ENCODE measurements around the gene CRTC1. TPM values are rescaled to one million over a fixed set of nuclear protein-coding genes. Genes with fewer than 3 reads are reported as not detected.

CRTC1 gene
- total RNA-seq, 1 donor from 2014 or later, result 28.8 TPM

DNA sequence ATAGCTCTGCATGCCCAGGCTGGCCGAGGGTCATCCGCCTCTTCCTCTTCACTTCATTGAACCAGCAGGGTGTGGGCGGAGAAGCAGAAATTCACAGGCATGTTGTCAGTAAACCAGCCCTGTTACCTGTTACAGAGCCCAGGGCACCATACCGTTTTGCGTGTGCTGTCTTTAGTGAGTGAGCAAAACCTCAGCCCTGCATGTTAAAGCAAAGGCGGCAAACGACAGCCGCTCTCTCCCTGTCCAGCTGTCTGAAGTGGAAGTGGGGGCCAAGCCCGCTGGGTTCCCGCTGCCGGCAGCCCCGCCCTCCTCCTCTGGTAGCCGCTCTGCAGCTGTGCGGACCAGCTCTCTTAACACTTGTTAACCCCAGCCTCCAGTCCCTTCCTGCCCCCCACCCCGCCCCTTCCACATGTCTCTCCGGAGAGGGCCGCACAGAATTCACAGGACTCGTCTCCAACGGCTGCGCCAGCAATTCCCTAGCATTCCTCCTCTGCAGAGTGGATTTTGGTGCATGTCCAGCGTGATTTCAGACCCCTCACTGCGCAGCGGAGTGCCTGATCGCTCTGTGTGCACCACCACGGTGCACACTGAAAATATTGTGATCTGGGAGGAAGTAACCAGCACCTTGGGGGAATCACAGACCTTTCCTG is 34.0 kb upstream of the CRTC1 start:
- peaks cover 2% of the 10 kb centered on the region for H3K9me3 Mint-ChIP-seq (ENCODE audit: unreplicated experiment)

DNA sequence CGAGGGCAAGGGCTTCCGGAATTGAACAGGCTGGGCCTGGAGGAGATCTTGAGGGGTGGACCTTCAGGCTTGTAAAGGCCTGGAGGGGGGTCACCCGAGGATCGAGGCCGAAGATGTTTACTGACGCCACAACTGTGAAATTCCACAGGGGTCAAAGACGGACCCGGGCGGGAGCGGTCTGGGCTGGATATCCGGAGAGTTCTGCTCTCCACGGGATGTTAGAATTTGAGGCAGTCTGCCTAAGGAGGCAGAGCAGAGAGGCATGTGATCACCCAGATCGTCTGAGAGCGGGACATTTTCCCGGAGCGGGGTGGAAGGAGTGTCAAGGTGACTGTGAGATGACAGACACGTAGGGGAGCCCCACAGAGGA is 33.5 kb upstream of the CRTC1 start:
- peaks cover 2% of the 10 kb centered on the region for H3K9me3 Mint-ChIP-seq (ENCODE audit: unreplicated experiment)
- peaks cover 20% of the 10 kb centered on the region for H3K4me1 Mint-ChIP-seq (ENCODE audit: low read depth, unreplicated experiment)
- H3K27me3 Mint-ChIP-seq (ENCODE audit: unreplicated experiment), result peaks cover 8% of the 10 kb centered on the region
- H3K27ac Mint-ChIP-seq (ENCODE audit: unreplicated experiment), result no peak overlapping the region
- H3K36me3 Mint-ChIP-seq (ENCODE audit: unreplicated experiment), result peaks cover 4% of the 10 kb centered on the region
- no peak for DNase-seq
- TF ChIP-seq, protein P1, sequence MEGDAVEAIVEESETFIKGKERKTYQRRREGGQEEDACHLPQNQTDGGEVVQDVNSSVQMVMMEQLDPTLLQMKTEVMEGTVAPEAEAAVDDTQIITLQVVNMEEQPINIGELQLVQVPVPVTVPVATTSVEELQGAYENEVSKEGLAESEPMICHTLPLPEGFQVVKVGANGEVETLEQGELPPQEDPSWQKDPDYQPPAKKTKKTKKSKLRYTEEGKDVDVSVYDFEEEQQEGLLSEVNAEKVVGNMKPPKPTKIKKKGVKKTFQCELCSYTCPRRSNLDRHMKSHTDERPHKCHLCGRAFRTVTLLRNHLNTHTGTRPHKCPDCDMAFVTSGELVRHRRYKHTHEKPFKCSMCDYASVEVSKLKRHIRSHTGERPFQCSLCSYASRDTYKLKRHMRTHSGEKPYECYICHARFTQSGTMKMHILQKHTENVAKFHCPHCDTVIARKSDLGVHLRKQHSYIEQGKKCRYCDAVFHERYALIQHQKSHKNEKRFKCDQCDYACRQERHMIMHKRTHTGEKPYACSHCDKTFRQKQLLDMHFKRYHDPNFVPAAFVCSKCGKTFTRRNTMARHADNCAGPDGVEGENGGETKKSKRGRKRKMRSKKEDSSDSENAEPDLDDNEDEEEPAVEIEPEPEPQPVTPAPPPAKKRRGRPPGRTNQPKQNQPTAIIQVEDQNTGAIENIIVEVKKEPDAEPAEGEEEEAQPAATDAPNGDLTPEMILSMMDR (IDR thresholded peaks at IDR 0.05; ENCODE audit: partially characterized antibody, unreplicated experiment), result no peak
- peak overlapping the region; percentile 58 for H3K4me3 Mint-ChIP-seq (ENCODE audit: unreplicated experiment)

More for the DNA sequence above, 34.0 kb upstream of the CRTC1 start:
- Mint-ChIP-seq H3K27me3 (ENCODE audit: unreplicated experiment) (peaks cover 5% of the 10 kb centered on the region), H3K4me3 (ENCODE audit: unreplicated experiment) (no peak overlapping the region), H3K36me3 (ENCODE audit: unreplicated experiment) (peaks cover 4% of the 10 kb centered on the region), H3K4me1 (ENCODE audit: low read depth, unreplicated experiment) (peaks cover 20% of the 10 kb centered on the region), H3K27ac (ENCODE audit: unreplicated experiment) (no peak overlapping the region)
- TF ChIP-seq, protein P1 (IDR thresholded peaks at IDR 0.05; ENCODE audit: partially characterized antibody, unreplicated experiment), result no peak
- no peak for DNase-seq

DNA sequence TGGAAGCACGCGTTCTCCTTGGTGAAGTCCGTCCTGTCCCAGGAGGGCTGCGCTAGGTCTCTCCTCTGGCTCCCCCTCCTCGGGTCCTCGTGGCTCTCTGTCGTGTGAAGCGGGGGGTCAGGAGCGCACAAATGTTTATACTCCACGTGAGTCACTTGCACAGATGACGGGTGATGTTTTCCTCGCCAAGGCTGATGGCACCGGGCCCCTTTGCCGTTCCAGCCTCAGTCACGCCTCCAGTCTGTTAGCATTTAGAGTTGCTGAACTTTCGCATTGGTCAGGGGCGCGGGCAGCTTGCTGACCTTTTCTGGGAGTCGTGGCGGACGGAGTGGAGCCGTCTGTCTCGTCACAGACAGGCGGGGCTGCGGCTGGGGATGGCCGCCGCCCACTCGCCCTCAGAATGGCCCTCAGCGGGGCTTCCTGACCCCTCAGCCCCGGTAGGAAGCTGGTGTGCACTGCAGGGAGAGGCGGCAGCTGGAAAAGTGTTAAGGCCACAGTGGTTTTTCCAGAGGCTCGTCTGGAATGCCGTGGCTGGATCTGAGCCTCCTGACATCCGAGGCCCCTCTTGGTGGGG is 32.9 kb upstream of the CRTC1 start:
- H3K36me3 Mint-ChIP-seq (ENCODE audit: unreplicated experiment), result peaks cover 4% of the 10 kb centered on the region
- peaks cover 2% of the 10 kb centered on the region for H3K9me3 Mint-ChIP-seq (ENCODE audit: unreplicated experiment)
- TF ChIP-seq, protein P1 (IDR thresholded peaks at IDR 0.05; ENCODE audit: partially characterized antibody, unreplicated experiment), result no peak
- no peak overlapping the region for H3K4me3 Mint-ChIP-seq (ENCODE audit: unreplicated experiment)
- no peak for DNase-seq
- H3K4me1 Mint-ChIP-seq (ENCODE audit: low read depth, unreplicated experiment), result peaks cover 20% of the 10 kb centered on the region
- peaks cover 8% of the 10 kb centered on the region for H3K27me3 Mint-ChIP-seq (ENCODE audit: unreplicated experiment)
- H3K27ac Mint-ChIP-seq (ENCODE audit: unreplicated experiment), result no peak overlapping the region

DNA sequence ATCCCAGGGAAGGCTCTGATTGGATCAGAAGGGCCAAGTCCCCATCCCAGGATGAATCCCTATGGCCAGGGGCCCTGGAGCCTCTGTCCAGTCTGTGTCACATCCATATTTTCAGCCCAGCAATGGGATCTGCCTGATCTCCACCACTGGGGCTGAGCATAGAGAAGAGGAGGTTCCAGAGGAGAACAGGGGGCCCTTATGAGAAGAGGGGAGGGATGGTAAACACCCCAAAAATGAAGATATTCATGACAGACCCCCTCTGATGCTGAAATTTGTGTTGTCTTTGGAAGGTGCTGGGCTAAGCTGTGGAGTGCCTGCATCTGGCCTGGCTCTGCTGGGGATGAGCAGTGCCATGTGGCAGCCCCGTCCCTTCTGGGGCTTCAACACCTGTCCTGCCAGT is 32.2 kb upstream of the CRTC1 start:
- TF ChIP-seq, protein P1 (IDR thresholded peaks at IDR 0.05; ENCODE audit: partially characterized antibody, unreplicated experiment), result no peak
- Mint-ChIP-seq H3K9me3 (ENCODE audit: unreplicated experiment) (peaks cover 2% of the 10 kb centered on the region), H3K27ac (ENCODE audit: unreplicated experiment) (no peak overlapping the region), H3K27me3 (ENCODE audit: unreplicated experiment) (peaks cover 8% of the 10 kb centered on the region), H3K36me3 (ENCODE audit: unreplicated experiment) (peaks cover 4% of the 10 kb centered on the region), H3K4me1 (ENCODE audit: low read depth, unreplicated experiment) (peaks cover 20% of the 10 kb centered on the region), H3K4me3 (ENCODE audit: unreplicated experiment) (no peak overlapping the region)
- DNase-seq, result no peak

DNA sequence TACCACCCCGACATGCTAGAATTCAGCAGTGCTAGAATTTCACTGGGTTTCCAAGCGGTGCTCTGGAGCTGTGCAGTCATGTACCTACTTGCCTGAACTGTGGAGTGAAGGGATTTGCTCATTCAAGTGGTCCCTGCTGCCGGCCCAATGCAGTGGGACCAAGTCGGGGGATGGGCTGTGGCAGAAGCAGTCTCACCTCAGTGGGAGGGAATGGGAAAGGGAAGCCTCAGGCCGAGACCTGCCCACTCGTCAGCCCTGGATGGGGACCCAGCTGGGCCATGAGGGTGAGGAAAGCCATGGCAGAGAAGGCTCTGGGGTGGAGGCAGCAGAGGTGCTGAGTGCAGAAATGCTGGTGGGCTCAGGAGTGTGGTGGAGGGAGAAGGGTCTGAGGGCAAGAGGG is 31.7 kb upstream of the CRTC1 start:
- H3K27me3 Mint-ChIP-seq (ENCODE audit: unreplicated experiment), result peaks cover 8% of the 10 kb centered on the region
- peaks cover 2% of the 10 kb centered on the region for H3K9me3 Mint-ChIP-seq (ENCODE audit: unreplicated experiment)
- peaks cover 4% of the 10 kb centered on the region for H3K36me3 Mint-ChIP-seq (ENCODE audit: unreplicated experiment)
- H3K4me1 Mint-ChIP-seq (ENCODE audit: low read depth, unreplicated experiment), result peaks cover 17% of the 10 kb centered on the region
- DNase-seq, result no peak
- TF ChIP-seq, protein P1 (IDR thresholded peaks at IDR 0.05; ENCODE audit: partially characterized antibody, unreplicated experiment), result no peak
- H3K27ac Mint-ChIP-seq (ENCODE audit: unreplicated experiment), result no peak overlapping the region
- no peak overlapping the region for H3K4me3 Mint-ChIP-seq (ENCODE audit: unreplicated experiment)
